Forelimb muscle (tissue), 1 donor: ENCODE data around the gene CSRP2. TPM values are rescaled to one million over a fixed set of nuclear protein-coding genes. Genes with fewer than 3 reads are reported as not detected.

Source experiments
- DNase-seq: peaks from one replicate; pipeline ENCODE4 v3.0.0-alpha.2; 2013; ENCODE audit warnings: low read depth
- polyA plus RNA-seq: library from polyadenylated mRNA; unstranded; fragments of 120-200 nt; gene quantifications from one replicate; pipeline ENCODE4 v1.2.1, GENCODE V29; 2013; ENCODE audit not compliant: insufficient read length

CSRP2 gene
- polyA plus RNA-seq, 1 donor = 28.7 TPM

GRCh38 chr12:76891609-76892008 lies 12.8 kb upstream of the CSRP2 start:
- no peak for DNase-seq

DNA sequence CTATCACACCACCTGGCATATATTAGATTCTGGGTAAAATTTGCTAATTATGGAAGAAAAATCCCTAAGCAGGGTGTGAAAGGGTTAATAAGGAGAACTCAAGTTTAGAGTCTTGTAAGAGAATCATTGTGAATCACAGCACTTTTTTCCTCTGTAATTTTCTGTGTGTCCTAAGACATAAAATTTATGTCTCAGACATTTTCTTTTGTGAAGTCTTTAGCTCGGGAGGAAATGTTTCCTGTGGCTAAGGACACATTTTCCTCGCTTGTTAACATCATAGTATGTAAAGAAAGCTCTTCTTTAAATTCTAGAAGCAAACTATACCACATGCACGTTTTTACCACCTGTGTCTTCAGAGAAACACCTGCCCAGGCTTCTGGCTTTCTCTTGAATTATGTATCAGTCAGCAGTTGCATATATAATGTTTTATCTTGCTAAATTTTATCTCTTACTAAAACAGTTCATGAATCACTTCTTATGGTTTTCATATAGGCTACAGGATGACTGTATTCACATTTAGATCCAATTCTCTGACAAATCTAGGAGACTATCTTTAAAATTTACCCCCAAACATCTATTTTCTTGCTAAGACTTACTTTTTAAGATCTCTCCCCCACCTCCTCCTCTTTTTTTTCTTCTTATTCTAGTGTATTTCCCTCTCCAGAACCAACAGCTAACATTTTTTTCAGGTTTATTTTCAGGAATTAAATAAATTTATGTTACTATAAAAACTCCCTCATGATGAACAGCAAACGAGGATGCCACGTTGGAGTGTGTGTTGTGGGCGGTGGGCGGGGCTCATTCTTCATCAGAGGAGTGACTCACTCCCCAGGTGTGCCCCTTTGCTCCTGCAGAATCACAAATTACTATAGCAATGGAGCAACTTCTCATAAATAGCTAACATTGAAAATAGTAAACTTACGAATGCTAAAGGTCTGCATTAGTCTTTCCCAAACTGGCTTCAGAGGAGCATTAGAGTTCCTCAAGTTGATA lies 11.6 kb upstream of the CSRP2 start:
- no peak for DNase-seq

GRCh38 chr12:76888775-76889174 lies 10.0 kb upstream of the CSRP2 start:
- DNase-seq = no peak

DNA sequence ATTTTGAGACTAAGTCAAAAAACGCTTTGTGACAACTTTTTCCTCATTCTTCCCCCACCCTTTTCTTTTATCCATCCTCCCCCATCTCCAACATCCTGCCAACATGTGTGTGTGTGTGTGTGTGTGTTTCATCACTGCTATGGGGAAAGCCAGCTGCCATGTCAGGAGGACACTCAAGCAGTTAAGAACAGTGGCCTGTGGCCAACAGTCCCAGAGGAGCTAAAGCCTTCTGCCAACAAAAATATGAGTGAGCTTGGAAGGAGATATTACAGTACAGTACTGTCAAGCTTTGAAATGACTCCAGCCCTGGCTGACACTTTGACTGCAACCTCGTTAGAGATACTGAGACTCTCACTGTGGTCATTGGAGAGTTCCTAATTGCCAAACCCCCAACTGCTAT lies 5.0 kb upstream of the CSRP2 start:
- no peak for DNase-seq

- no peak for DNase-seq
Observed at GRCh38 chr12:76883151-76883550, 4.3 kb upstream of the CSRP2 start.

GRCh38 chr12:76882367-76882766 lies 3.5 kb upstream of the CSRP2 start:
- DNase-seq = no peak

- DNase-seq = no peak
Observed at GRCh38 chr12:76881142-76881541, 2.3 kb upstream of the CSRP2 start.

DNA sequence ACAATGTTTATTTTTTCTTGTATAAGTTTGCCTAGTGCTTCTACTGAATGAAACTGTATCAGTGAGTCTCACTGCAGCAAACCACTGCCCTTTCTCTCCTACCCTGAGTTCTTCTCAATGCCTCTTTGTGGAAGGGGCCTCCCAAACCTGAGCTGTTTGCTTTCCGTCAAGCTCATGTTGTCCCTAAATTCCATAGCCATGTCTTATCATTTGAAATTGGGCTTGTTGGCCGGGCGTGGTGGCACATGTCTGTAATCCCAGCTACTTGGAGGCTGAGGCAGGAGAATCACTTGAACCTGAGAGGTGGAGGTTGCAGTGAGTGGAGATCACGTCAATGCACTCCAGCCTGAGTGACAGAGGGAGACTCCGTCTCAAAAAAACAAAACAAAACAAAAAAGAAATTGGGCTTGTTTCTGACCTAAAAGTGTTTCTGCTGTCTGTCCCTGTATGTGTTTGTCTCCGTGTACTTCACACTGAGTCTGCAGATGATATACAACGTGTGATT lies 1.8 kb upstream of the CSRP2 start:
- DNase-seq = no peak

- DNase-seq = no peak
Observed at GRCh38 chr12:76879710-76880518, 1.1 kb upstream of the CSRP2 start.

DNA sequence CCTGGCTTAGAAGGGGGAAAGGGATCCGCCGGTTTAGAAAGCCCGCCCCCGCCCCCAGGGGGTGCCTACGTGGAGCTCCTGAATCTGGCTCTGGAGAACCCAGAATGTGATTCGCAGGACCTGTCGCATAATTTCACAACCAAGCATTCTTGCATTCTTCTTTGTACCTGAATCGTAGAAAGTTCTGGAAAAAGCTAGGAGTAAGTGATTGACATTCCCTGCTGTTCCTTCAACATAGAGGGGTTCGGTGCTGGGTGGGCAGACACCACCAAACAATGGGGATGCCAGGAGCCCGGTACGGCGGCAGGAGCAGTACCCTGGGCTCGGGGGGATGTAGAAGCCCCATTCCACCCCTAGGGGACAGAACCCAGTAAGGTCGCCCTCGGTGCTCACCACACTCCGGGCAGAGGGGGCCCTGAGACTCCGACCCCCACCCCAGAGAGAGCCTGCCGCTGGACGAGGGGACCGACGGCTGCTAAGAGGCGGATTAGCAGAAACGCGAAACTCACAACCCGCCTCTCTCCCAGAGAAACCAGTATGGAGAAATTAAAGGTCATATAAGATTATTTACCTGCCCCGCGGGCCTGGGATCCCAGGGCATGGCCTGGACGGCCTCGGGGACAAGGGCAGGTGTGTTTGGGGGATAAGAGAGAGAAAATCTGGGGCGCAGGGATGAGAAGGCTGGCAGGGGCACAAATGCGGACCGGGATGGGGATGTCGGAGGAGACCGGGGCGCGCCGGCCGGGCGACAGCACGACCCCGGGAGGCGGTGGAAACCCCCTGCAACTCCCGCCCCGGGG lies 520 bp downstream of the CSRP2 start:
- DNase-seq = no peak

GRCh38 chr12:76876696-76877229 lies 2.1 kb downstream of the CSRP2 start:
- no peak for DNase-seq

DNA sequence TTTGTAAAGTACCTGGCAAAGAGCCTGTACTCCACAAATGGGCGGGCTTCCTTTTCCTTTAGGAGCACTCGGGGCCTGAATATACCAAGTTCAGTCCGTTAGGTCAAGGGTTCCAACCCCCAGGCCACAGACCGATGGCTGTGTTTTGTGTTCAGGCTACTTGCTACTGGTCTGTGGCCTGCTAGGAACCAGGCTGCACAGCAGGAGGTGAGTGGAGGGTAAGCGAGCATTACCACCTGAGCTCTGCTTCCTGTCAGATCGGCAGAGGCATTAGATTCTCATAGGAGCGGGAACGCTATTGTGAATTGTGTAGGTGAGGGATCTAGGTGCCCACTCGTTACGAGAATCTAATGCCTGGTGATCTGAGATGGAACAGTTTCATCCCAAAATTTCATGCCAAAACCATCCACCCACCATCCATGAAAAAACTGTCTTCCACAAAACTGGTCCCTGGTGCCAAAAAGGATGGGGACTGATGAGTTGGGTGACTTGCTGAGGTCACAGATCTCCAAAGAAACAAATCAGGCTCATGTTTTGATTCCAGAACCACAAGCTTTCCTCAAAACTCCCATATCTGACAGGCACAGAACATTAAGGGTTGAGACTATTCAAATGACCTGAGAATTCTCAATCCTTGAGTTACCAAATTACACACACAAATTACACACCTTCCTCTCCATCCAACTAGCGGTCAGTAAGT lies 4.2 kb downstream of the CSRP2 start:
- no peak for DNase-seq

GRCh38 chr12:76874027-76874426 lies 4.8 kb downstream of the CSRP2 start:
- no peak for DNase-seq

- DNase-seq = no peak
Observed at GRCh38 chr12:76872415-76872814, 6.4 kb downstream of the CSRP2 start.

DNA sequence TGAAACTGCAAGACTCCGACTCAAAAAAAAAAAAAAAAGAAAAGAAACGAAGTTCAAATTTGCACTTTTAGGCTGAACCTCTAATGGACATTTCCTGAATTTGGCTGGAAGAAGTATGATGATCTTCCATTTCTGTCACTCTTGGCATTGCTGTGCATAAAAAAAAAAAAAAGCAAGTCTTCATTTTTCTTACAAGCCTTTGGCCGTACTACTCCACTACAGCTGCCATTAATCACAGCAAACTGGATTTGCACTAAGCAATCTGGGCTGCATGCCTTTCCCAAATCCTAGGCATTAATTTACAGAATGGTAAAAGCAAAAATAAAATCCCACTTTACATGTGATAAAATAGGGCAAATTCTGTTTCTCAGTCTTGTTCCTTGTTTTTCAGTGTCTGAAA lies 7.1 kb downstream of the CSRP2 start:
- DNase-seq = peak; percentile 61

GRCh38 chr12:76871082-76871481 lies 7.7 kb downstream of the CSRP2 start:
- DNase-seq = no peak

DNA sequence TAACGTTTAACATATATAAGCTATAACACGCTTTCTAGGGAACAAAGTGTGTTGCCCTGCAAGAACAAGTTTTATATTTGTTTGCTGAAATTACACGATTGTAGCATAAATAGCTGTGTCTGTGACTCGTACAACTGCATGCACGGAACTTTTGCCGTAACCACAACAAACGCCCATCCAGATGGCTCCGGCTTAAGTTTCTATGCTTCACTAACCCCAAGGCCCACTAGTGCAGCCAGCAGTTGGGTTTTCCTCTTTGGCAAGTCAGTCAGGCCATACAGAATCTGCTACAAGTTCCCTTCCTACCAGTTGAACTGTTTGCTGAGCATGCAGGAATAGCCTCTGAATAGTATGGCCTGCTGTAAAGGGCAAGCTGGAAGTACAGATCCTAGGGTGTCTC lies 12.1 kb downstream of the CSRP2 start:
- DNase-seq = peak; percentile 60

- DNase-seq = no peak
Observed at GRCh38 chr12:76866151-76866567, 12.7 kb downstream of the CSRP2 start.

- DNase-seq = no peak
Observed at GRCh38 chr12:76864791-76865400, 13.9 kb downstream of the CSRP2 start.

- no peak for DNase-seq
Observed at GRCh38 chr12:76863837-76864236, 15.0 kb downstream of the CSRP2 start.
